Fibroblast of skin of left quadriceps (primary cell): ENCODE measurements around the gene TBC1D2B.
A peak's percentile ranks its signal among the peaks of the same experiment; 100 is the strongest.

Experiments
- DNase-seq, 2 experiments: peaks; one replicate each; pipeline ENCODE4 v3.0.0-alpha.2; 2013; ENCODE audit warnings: low read depth in 2 of 2

The TBC1D2B gene

DNA sequence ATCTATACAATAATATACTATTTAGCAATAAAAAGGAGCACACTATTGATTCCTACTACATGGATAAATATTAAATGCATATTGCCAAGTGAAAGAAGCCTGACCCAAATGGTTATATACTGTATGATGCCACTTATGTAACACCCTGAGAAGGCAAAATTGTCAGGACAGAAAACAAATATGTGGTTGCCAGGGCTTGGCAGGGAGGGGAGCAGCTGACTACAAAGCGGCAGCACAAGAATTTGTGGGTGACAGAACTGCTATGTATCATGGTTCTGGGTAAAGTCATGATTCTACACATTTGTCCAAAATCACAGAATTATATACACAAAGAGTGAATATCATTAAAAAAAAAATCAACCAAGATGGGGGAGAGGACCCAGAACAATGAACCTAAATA is 22.5 kb downstream of the TBC1D2B start:
- no peak for DNase-seq

DNA sequence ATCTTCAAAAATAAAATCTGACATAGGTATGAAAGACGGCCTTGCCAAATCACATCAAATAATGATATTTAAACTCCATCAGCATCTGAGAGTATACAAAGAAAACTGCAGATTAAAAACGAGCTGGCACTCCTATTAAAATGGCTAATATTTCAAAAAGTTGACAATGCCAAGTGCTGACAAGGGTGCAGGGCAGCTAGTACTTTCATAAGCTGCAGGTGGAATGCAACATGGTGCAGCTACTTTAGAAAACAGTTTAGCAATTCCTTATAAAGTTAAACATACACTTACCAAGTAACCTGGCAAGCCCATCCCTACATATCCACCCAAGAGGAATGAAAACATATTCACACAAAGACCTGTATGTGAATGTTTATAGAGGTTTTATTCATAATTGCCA is 23.0 kb downstream of the TBC1D2B start:
- DNase-seq: no peak

DNA sequence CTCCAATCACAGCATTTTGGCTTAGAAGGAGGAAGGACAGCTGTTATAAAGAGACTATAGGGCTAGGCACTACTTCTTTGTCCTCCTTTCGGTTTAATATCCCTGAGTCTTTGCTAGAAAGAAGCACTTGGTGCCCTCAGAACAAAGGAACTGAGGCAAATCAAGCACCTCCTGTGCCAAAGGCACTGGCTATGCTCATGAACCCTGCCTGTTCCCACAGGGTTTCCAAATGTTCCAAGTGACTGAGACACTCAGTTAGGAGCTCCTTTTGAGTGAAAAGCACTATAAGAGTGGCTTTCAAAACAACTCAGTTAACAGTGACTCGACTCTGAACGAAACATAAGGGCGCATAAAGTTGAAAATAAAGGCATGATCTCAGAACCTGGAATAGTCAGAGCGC is 25.0 kb downstream of the TBC1D2B start:
- DNase-seq: no peak

DNA sequence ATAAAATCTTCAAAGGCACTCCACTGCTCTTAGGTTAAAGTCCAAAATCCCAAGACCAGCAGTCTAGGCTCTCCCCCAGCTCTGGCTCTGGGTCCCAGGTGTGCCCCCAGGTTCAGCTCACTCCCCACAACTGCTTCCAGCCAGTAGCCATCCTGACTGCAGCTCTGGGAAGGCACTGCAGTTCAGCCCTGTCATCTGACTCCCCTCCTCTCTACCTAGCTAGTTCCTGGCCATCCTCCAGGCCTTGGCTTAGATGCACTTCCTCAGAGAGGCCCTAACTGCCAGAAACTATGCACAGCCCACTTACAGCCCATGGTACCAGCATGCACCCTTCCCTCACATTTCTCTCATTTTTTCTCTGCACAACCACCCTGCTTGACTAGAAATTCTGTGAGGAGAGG is 25.5 kb downstream of the TBC1D2B start:
- DNase-seq: no peak

DNA sequence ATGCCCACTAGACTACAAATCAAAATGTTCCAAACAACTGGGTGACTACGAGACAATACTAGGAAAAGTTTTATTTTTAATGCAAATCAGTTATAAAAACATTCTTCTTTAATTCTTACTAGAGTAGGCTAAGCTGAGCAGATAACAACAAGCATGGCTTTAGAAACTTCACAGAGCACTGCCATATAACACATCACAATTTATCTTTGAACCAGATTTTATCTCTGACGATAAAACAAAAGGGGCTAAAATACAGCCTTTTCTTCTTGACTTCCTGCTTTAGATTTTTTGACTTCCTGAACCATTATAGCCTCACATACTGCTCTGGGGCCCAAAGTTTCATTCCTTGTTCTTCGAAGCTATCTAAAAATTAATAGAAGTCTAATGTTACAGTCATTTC is 25.9 kb downstream of the TBC1D2B start:
- DNase-seq: no peak

DNA sequence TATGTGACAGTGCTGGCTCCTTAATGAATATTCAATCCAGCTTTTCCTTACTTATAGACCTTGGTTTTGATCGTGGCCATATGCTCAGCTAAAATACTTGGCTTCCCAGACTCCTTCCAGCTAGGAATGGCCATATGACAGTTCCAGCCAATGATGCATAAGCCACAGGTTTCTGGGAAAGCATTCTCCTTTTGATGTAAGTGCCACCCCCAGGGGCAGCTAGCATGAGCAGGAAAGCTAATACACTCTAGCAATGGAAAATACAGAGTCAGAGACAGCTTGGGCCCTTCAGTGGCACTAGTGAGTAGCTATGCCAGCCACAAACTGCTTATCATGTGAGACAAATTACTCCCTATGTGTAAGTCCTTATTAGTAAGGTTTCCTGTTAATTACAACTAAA is 26.7 kb downstream of the TBC1D2B start:
- no peak for DNase-seq

DNA sequence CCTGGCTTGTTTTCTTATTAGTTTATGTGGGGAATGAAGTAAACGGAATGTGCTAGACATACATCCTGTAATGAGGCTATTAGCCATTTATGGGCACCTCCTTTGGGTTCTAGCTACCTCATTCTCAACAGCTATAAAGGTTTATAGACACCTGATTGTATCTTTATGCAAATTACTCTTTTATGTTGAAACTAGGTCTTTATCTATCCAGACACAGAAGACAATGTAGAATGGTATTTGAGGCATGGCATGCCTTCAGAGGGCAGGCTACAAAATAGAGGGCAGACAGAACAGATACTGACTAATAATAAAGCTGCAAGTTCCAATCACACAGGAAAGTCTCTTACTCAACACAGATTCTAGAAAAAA is 27.1 kb downstream of the TBC1D2B start:
- no peak for DNase-seq

DNA sequence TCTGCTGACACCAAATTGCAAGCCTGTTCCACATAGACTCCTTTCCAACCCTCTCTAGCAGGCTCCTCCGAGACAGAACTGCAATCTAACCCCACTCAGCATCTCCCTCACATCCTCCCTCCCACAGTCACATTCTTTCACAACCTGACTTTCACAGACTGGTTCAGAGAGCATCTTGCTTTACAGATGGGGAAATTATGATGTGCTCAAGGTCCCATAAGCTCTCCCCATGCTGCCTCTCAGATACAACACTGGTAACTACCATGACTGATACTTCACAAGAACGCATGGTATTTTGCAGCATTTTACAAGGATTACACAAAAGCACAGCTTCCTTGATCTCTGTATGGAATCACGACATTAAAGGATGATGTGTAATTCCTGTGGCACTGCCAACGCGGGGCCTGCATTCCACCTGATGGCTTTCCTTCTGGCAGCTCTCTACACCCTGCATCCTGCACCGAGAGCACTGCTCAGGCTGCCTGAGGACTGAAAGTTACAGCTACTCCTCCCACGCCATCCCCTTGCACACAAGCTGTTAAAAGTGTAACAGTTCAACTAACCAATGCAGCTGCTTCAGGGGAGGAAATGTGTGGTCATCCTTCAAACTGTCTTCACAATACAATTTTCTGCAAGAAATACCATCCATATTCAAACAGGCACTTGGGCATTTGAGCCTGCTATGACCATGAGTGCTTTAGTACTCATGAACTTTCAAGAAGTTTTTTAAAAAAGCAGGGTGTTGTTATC is 27.6 kb downstream of the TBC1D2B start:
- DNase-seq: peak; percentile 70 to 73

DNA sequence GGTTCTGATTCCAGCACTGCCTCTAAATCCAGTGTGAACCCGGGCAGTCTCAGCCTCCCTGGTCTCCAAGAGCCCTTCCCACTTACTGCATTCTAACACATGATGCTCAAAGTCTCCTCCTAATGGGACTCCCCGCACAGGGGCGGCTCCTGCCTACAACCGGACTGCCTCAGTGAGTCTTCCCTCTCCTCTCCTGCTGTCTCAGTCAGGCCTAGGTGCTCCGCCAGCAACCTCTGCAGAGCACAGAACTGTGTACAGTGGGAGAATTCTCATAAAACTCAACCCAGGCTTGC is 28.9 kb downstream of the TBC1D2B start:
- DNase-seq: no peak

DNA sequence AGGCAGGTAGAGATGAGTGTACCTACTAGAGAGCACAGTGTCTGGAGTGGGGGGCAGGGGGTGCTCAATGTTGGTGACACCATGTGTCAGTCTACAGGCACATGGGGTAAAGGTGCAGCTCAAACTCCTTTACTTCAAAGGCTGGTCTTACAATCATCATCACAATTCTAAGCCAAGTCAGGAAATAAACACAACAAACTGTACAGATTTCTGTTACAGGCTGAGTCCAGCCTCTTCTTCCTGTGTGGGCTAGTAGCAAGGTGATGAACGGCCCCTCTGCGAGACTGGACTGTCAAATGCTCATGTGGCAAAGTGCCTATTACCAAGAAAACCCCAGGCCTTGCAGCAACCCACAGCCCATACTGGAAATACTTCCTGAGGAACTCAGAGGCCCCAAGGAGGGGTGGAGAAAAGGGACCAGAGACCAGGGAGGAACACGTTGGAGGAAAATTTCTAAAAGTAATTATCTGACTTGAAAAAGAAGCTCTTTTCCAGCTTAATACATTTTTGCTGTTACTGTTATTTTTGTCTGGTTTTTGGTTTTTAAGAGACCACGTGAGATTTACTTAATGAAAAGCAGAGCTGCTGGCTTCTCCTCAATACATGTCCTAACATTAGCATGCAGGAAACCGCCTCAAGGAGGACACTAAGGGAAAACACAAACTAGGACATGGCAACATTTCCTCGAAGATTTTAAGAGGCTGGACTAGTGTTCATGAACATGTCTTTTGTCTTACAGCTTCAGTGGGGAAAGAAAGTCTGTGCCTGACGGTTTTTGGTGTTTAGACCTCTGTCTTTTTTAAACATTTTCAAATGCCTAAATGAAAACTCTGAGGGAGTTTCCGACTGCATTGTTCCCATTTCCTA is 29.5 kb downstream of the TBC1D2B start:
- DNase-seq: peak; percentile 64 to 67

DNA sequence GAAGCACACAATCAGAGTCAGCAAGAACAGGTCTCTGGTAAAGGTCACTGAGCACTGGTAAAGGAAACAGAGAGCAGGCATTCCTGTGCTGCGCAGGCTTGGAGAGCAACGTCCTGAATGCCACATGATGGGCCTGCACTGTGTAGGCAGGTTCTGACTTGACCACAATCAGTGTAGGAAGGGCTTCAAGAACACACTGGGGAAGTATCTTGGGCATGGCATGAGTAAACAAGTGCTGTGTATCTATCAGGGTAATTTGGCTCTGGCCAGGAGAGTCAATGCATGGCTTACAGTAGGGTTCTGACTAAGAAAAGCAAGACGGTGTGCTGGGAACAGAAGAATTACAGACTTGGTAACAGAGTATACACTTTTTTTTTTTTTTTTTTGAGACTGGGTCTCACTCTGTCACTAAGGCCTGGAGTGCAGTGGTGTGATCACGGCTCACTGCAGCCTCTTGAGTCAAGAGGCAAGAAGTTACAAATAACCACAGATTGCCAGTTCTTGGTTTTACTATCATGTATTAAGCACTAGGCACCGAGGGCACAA is 30.6 kb downstream of the TBC1D2B start:
- DNase-seq: no peak

DNA sequence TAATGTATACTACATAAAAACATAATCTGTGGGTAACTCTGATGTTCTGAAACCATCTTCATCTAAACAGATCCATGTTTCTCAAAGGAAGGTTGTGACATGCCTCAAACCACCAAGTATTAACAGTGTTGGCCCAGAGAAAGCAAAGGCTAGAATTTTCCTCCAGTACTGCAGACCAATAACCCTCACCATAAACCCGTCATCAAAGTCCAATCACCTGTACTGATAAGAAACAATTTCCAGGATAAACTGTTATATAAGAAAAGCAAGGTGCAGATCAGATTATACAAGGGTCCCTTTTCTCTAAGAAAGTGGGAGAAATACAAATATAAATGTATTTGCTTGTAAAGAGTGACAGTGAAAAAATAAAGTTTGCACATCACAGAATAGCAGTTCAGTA is 32.3 kb downstream of the TBC1D2B start:
- no peak for DNase-seq

DNA sequence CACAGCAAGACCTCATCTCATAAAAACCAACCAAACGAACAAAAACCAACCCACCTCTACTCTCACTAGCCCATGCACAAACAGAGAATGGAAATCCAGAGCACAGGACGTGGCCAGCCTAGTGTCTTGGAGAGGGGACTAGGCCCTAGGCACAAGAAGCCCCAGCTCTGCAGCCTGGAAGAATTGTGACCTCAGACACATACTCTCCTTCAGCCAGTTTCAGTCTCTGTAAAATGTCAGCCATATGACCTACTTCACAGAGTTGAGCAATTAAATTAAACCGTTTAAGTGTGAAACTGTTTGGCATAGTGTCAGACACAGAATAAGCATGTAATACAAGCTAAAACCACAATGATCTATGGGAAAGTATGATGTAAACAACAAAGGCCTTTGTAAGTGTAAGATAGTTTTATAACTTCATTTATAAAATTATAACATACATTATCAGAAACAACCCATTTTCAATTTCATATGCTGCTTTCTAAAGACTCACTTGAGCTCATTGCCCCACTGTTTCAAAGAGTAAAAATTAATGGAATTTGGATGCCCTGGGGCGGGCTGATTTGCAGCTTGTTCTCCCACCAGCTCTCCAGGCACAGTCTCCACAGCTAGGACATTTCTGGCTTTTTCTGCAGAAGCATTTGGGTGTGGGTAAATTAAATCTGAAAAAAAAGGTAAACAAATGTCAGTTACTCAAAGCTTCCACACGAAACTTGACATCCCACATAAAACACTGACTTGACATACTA is 32.9 kb downstream of the TBC1D2B start:
- DNase-seq: no peak

DNA sequence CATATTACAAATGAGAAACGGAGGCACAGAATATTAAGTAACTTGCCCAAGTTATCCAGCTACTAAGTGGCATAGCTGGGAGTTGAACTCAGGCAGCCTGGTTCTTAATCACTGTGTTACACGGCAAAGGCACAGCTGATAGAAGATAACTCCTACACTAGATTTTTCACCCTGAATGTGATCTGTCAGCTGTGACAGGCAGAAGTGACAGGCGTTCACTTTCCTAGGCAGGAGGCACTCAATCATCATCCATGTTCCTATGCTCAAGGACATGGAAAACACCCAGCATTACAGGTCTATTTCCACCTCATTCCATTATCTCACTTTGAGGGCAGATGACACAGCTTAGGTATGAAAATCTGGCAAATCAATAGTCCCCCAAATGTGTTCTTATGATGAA is 35.6 kb downstream of the TBC1D2B start:
- DNase-seq: no peak

DNA sequence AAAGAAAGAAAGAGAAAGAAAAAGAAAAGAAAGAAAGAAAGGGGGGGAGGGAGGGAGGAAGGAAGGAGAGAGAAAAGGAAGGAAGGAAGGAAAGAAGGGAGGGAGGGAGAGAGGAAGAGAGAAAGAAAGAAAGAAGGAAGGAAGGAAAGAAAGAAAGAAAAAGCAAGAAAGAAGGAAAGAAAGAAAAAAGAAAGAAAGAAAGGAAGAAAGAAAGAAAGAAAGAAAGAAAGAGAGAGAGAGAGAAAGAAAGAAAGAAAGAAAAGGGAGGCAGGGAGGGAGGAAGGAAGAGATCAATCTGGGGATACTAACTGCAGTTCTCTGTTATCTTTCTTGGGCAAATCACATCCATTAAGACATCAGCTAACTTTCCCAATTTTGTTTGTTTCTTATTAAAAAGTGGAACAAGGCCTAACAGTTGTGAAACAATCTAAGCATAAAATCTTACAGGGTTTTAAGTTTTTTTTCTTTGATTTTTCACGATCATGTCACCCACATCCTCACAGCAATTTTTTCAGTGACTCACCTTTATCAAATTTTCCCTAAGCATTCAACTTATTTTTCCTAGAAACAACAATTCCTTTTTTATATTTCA is 36.8 kb downstream of the TBC1D2B start:
- no peak for DNase-seq

DNA sequence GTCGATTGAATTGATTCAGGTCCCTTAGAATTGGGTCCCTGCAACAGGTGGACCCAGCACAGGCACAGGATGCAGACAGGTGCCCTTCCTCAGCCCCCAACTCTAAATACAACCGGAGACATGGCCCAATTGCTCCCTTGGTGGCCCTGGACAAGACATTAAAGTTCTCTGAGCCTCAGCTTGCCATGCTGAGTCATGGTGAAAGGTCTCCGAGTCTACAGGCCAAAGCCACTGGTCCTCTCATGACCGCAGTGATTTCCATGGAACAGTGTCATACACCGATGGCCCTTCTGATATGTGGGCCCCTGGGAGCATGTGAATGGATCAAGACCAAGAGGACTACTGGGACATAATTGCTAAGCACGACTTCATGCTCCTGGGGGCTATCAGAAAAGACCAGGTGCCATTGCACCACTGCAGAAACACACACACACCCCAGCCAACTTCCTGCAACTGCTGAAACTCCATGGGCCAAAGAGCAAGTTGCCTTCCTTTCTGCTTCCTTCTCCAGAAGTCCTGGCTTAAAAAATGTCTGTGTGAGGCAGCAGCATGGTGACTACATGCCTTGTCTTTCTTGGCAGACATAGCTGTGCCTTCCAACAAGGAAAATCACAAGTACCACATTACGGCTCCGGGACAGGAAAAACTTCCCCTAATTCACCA is 38.8 kb downstream of the TBC1D2B start:
- no peak for DNase-seq

DNA sequence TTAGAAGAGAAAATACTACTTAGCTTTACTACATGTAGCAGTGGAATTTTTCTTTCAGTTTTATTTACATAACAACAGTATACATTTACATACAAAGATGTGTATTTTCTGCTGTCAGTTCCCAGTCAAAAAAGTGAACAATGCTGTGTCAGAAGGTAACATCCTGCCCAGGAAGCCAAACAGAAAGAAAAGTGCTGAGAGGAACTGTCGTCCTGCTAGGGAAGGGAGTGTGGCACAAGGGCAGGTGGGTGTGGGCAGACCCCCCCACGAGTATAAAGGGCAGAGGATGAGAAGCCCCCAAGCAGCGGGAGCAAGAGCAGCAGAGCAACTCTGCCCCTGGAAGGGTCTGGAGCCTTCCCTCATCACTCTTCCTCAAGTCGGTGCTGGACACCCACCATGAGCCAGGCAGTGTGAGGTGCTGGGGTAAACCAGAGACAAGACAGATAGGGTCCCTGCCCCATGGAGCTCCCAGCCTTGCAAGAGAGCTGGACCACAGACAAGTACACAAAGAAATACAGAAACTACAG is 39.7 kb downstream of the TBC1D2B start:
- no peak for DNase-seq

DNA sequence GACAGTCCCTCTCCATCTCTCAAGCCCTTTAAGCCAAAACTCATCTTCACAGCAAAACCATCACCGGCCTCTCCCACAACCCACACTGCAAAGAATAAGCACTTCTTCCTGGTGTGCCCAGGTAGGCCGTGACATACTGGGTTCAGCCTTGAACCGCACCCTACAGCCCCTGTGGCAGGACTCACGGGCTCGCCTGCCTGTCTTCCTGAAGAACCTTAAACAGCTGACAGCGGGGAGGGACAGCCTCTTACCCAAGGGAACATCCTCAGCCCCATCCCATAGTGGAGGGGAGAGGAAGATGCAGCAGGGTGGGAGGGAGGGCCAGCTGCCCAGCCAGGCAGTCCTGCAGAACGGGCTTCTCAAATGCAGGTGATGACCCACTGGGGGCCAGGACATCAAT is 40.2 kb downstream of the TBC1D2B start:
- DNase-seq: no peak

DNA sequence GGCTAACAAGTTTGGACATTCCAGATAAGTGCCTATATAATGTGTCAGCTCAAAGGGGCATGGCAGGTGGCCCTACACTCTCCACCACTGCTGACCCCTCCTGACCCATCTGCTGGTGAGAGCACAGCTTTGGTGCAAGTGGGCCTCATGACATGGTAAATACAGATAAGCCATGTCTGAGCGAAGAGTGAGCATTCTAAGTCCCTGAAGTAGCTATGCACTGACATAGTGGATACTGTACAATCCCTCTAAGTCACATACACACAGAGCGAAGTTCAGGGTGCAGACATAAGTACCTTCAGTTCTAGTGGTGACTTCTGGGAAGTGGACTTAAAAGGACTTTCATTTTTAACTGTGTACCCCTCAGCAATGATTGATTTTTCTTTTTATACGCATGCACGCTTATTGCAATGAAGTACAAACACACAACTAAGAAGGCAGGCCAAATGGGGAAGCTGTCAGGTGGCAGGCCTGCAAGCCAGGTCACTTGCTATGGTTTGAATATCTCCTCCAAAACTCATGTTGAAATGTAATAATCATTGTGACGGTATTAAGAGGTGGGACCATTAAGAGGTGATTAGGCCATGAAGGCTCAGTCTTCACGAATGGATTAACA is 41.5 kb downstream of the TBC1D2B start:
- no peak for DNase-seq

DNA sequence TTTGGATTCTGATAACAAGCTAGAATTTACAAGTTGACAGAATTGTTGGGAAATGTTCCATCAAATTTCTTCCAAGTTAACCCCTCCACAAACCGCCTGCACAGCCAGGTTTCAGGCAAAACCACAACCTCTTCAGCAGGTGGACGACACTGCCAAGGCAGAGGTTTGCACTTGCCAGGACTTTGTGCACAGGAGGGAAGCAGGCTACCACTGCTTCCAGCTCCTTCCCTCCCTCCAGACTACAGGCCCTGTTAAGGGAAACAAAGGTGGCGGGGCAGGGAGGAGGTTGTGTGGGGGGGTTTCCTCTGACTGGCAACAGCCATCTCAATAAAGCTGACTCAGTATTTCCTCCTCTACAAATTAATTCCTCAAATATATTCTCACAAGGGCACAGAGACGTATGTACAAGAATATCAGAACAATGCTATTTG is 42.2 kb downstream of the TBC1D2B start:
- DNase-seq: no peak
